Thoracic aorta endothelial cell (primary cell): ENCODE measurements around the gene PPP1R11. TPM values are rescaled to one million over a fixed set of nuclear protein-coding genes. Genes with fewer than 3 reads are reported as not detected.

Experiments
- small RNA-seq: library from RNA; depleted of rRNA; stranded (forward); fragments of <200 nt; gene quantifications from one replicate; pipeline ENCODE3, GENCODE V24; 2012
- total RNA-seq: library from RNA; depleted of rRNA; stranded (reverse); fragments of >200 nt; gene quantifications from 2 replicates; pipeline ENCODE4 v1.2.3, GENCODE V29; 2012

Gene PPP1R11
- total RNA-seq = 31.0 and 32.8 TPM in 2 replicates

GRCh38 chr6:30066577-30067459, at the start of gene PPP1R11:
Gene PPP1R11 (plus strand): TSS chr6:30067198. CDS start chr6:30067411, 213 bp downstream.

GRCh38 chr6:30061092-30061857, 5.7 kb upstream of the PPP1R11 start, which contains the start of gene POLR1H:
Gene POLR1H (plus strand): TSS chr6:30061265. CDS start chr6:30061525, 260 bp downstream.

GRCh38 chr6:30075094-30075789, 8.2 kb downstream of the PPP1R11 start, which contains the start of gene RNF39:
Gene RNF39 (minus strand): TSS chr6:30075769. CDS start chr6:30075585, 184 bp downstream.

GRCh38 chr6:30113003-30113759, 46.2 kb downstream of the PPP1R11 start, which contains the start of gene TRIM31:
Gene TRIM31 (minus strand): TSS chr6:30113090. CDS start chr6:30112805, 285 bp downstream.

Small RNA genes within 50 kb of the gene (small RNA-seq; reads per million reads assigned to genes)
- gene RF02218 (not detected), gene RF02219 (not detected), gene RF02220 (not detected)

Other genes starting within 250 kb of the PPP1R11 start
- gene HLA-G, start 239.4 kb upstream of the PPP1R11 start, total RNA-seq = not detected in 2 replicates
- gene HLA-A, start 124.7 kb upstream of the PPP1R11 start, total RNA-seq = 166 and 246 TPM in 2 replicates
- 17.7 and 23.8 TPM in 2 replicates for gene POLR1H, start 5.9 kb upstream of the PPP1R11 start, total RNA-seq
- not detected in 2 replicates for gene RNF39, start 8.6 kb downstream of the PPP1R11 start, total RNA-seq
- gene TRIM31, start 45.9 kb downstream of the PPP1R11 start, total RNA-seq = not detected in 2 replicates
- gene TRIM40, start 68.9 kb downstream of the PPP1R11 start, total RNA-seq = not detected in 2 replicates
- not detected in 2 replicates for gene TRIM10, start 94.0 kb downstream of the PPP1R11 start, total RNA-seq
- gene TRIM15, start 96.3 kb downstream of the PPP1R11 start, total RNA-seq = not detected in 2 replicates
- 30.2 and 33.9 TPM in 2 replicates for gene TRIM26, start 146.2 kb downstream of the PPP1R11 start, total RNA-seq